ENCODE measurements around the gene TRIM3.
"Not testable (repeated sequence)": the region's sequence is repeated elsewhere in the genome, so short reads cannot be mapped to it uniquely, and the experiment has no call there.

The TRIM3 gene

DNA sequence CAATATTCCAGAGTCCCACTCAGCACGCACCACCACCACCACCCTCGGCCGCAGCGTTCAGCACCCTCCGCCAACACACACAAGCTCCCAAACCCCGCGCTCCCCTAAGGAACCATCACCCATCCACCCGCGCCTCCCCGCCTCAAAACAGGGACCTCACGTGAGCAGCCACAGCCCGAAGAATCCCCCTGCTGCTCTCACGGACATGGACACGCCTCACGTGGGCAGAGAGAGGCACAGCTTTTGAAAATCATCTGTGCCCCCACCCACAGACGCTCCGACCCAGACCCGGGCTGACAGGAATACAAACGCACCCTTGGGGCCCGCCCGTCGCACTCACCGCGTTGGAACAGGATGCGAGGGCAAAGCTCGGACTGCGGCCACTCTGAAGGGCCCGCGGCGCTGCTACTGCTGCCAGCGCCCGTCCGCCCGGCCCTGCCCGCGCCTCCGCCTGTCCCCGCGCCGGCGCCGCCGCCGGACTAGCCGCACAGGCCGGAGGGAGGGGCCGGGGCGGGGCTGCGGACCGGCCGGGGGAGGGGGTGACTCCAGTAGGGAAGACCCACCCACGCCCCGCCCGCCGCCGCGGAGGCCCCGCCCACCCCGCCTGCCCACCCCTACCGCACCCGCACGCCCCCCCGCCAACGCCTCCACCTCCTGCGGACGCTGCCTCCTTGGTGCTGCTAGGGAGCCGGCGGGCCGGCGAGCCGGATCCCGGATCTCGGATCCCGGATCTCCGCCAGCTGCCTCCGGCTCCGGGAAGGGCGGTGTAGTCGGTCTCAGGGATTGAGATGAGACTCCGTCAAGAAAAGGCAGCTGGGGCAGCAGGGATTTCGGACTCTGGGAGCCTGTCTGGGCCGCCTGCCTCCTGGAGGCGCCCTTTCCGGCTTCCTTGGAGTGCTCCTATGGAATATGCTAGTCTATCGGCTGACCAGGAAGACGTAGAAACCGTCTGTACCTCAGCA is at the start of gene TRIM3:
TRIM3 (minus strand) TSS at position 491 of the 962 bp plus-strand sequence. CDS start 8,246 bp downstream, outside the sequence.
- DNase-seq (ENCODE audit: low spot score), result peak; percentile 99

DNA sequence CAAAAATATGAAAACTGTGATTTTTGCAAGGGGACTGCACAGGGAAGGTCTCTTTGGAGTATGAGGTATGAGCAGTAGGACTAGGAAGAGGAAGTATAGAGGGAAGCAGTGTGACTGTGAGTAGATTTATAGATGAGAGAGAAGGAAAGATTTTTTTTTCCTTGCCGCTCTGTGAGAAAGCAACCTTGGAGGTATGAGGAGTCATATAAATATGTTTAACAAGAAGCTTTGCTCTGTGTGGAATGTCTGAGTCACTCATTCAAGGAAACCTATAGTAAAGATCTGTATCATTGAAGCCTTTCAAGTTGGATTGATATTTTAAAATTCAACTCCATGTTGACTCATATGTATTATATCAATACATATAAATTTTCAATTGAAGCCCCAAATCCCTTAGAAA is 49.5 kb upstream of the TRIM3 start:
- DNase-seq (ENCODE audit: low spot score), result peak; percentile 22

DNA sequence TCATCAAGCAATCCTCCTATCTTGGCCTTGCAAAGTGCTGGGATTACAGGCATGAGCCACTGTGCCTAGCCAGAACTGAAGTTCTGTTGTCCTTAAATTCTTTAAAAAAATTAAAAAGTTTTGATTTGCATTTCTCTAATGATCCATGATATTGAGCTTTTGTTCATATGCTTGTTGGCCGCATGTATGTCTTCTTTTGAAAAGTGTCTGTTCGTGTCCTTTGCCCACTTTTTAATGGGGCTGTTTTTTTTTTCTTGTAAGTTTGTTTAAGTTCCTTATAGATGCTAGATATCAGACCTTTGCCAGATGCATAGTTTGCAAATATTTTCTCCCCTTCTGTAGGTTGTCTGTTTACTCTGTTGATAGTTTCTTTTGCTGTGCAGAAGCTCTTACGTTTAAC is 48.2 kb upstream of the TRIM3 start:
- not testable (repeated sequence) for DNase-seq (ENCODE audit: low spot score)

DNA sequence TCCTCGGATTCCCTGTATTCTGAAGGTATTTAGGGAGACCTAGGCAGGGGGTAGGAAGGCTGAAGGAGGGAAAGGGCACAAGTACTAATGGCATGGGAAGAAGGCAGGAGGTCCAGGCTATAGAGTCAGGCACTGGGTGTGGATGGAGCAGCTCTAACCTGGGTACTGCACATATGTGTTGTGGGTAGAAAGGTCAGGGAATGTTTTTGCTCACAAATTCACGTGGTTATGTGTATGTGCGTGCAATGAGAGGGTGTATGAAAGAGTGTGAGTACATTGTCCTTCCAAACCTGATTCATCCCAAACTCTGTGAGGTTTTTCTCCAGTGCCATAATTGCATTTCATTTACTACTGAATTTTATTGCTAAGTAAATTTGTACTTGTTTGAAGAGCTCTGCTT is 46.5 kb upstream of the TRIM3 start:
- no peak for DNase-seq (ENCODE audit: low spot score)

DNA sequence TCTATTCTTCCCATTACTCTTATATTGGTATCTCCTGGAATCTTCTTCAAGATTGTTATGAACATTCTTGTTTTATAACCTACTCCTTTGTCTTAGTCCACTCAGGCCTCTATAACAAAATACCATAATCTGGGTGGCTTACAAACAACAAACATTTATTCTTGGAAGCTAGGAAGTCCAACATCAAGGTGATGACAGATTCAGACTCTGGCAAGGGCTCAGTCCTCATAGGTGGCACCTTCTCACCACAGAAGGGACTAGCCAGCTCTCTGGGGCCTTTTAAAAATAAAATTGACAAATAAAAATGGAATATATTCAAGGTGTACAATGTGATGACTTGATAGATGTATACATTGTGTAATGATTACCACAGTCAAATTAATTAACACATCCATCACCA is 43.1 kb upstream of the TRIM3 start:
- DNase-seq (ENCODE audit: low spot score), result no peak

DNA sequence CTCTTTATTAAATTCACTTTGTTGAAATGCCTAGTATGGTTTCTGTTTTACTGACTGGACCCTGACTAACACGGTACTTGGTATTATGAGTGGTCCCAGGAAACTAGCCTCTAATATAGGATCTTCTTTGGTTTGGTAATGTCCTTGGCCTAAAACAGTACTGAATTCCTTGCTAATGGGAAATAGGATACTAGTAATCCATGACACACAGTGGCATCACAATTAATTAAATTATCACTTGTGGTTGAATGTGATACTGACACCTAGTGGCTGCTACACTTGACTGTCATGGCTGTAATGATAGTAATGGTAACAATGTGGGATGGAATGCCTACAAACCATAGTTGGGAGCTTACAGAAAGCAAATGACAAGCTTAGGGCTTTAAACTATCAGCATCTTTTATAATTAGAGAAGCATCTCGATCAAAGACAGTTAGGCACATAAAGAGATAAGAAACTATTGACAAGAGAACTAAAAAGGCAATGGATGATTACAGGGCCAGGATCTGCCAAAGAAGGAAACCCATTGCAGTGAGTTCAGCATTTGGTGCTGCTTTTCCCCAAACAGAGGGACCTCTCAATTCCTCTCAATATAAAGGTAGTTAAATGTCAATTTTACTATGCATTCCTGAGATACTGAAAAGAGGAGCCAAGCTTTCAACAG is 32.0 kb upstream of the TRIM3 start:
- DNase-seq (ENCODE audit: low spot score), result peak; percentile 66

DNA sequence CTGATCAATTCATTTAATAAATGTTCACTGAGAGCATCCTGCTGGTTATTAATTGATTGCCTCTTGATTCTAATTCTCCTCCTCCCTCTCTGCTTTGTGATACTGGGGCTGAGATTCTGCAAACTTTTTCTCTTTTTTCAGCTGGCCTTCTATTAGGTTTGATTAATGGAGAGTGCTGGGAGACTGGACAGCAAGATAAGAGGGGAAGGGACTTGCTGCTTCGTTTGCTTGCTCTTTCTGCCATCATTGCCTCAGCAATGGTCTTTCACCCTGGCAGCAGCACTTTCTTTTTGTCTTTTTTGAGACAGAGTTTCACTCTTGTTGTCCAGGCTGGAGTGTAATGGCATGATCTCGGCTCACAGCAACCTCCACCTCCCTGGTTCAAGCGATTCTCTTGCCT is 30.4 kb upstream of the TRIM3 start:
- no peak for DNase-seq (ENCODE audit: low spot score)

DNA sequence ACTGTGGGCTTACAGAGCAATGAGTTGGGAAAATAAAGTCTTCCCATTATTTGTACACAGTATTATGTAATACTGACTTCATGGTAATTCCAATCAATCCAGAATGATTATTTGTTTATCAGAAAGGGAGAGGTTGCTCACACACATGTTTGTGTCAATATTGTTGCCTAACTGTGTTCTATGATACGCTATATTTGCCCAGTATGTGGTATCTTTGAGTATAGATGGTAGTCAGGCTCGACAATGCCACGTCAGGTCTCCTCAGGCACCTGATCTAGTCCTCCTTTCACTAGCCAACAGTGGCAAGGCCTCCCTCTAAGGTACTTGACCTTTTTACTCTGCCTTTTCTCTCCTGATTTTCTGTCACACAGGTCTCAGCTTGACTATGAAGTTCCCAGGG is 28.6 kb upstream of the TRIM3 start:
- DNase-seq (ENCODE audit: low spot score), result no peak

DNA sequence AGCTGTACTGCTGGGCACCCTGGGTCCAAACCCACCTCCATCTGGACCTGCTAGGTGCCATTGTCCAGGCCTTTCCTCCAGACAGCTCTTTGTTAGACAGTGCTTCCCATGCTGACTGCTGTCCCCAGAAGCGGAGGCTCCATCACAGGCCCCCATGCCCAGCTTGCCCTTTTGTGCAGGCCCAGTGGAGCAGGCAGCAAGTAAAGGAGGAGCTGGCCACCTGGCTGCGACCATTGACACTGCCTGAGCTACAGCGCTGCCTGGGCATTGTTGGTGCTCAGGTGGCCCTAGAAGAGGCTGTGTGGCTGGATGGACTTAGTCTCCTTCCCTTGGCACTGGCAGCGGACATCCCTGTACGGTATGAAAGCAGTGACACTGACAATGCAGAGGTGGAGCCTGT is 24.8 kb upstream of the TRIM3 start:
- DNase-seq (ENCODE audit: low spot score), result no peak

DNA sequence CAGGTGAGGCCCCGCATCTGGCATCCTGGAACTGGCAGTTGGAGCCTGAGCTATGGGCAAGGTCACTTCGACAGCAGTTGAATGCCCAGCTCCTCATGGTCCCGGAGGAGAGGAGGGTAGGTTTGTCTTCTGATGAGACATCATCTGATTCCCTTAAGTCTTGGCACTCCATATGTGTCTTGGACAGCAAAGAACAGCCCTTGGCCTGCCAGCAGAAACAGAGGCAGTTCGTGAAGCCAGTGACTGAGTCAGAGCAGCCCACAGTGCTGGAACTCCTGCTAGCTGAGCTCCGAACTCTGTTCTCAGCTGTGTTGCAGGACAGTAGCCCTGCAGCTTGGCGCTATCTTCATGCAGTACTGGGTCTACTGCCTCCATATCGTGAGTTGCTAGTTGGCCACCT is 24.4 kb upstream of the TRIM3 start:
- peak; percentile 55 for DNase-seq (ENCODE audit: low spot score)

DNA sequence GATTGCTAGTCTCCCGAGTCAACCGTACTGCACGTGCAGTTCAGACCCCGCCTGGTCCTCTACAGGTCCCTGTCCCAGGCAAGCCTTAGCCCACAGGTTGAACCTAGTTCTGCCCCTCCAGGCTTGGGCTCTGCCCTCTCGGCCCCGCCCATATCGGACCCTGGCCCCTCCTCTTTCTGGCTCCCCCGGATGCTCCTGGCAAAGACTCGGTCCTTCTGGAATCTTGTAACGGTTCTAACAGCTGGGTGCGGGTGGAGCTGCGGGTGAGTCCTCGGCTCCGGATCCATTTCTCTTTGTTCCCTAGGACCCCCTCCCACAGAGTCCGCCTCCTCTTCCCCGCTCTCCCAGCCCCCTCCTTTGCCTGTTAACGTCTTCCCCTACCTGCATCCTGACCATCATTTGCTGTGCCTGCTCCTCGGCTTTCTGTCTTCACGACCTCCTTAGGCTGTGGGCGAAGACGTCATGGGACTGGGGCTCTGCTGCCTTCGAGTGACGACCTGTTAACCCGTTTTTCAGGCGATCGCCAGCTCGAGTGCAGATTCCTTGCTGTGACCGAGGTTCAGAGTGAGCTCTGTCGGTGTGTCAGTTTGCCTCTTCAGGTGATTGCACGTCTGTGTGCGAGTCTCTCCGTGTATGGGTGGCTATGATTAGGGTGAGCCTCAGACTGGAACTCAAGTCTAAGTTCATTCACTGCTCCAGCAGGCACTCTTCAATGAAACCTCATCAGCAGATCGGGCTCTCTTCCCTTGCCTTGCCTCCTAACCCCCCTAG is 23.5 kb upstream of the TRIM3 start, which contains the start of gene DNHD1:
DNHD1 (plus strand) TSS at position 212 of the 771 bp plus-strand sequence. CDS start 936 bp downstream, outside the sequence.
- no peak for DNase-seq (ENCODE audit: low spot score)

DNA sequence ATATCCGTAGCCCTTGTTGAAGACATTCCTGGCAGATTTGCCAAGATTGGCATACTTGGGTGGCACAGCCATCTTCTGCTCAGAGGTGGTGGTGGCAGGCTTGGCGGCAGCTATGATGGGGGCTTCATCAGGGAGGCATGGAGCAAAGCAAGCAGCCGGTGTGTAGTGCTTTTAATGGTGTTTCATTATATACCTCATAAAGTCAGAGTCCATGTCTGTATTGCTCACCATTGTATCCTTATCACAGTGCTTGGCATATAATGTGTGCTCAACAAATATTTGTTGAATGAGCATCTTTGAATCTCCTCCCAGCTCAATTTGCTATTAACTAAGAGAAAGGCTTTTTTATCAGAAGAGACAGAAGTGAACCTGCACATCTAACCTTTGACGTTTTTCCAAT is 15.6 kb upstream of the TRIM3 start:
- DNase-seq (ENCODE audit: low spot score), result no peak

DNA sequence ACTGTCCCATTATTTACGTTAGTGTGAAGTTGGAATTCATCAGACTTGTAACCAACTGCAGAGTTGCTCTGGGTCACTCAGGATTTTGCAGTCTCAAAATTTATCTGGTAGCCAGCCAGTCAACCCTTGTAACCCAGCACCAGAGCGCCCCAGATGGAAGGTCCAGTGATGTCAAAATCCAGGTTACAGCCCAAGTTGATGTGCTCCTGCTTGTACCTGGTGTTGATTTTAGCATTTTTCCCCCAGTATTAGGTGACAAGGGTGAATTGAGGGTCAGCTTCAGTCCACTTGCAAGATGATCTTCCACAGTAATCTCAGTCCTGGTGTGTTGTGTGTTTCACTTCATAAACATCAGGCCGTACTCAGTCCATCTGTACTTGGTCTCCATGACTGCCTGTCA is 15.1 kb upstream of the TRIM3 start:
- DNase-seq (ENCODE audit: low spot score), result no peak

DNA sequence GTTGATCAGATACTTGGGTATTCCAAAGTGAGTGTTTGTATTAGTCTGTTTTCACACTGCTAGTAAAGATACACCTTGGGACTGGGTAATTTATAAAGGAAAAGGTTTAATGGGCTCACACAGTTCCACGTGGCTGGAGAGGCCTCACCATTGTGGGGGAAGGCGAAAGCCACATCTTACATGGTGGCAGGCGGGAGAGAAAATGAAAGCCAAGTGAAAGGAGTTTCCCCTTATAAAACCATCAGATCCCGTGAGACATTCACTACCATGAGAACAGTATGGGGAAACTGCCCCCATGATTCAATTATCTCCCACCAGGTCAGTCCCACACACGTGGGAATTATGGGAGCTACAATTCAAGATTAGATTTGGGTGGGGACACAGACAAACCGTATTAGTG is 14.6 kb upstream of the TRIM3 start:
- no peak for DNase-seq (ENCODE audit: low spot score)

DNA sequence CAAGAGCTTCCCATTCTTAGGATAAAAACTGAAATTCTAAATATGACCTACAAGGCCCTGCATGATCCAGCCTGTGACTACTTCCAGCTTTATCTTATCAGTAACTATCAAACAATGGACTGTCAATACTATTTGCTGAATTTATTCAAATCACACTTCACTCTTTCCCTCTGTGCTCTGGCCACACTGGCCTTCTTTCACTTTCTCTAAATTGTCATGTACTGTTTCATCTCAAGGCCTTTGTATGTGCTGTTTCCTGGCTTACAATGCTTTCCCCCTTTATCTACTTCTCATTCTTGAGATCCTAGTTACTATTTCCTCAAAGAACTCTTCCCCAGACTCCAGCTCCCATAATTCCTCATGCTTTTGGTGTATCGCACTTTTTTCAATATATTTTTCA is 13.2 kb upstream of the TRIM3 start:
- no peak for DNase-seq (ENCODE audit: low spot score)

DNA sequence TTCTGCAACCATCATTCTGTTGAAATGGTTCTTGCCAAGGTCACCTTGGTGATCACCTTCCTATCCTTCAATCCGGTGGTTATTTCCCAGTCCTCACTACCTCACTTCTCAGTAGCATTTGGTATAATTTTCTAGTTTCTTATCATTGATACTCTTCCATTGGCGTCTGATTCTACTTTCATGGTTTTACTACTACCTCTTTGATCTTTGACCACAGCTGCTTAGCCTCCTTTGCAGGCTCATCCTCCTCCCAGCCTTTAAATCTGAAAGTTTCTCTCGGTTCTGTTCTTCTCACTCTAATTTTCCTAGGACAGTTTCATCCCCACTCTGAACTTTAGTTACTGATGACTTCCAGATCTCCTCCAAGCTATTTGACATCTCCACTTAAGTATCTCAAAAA is 12.5 kb upstream of the TRIM3 start:
- DNase-seq (ENCODE audit: low spot score), result no peak

DNA sequence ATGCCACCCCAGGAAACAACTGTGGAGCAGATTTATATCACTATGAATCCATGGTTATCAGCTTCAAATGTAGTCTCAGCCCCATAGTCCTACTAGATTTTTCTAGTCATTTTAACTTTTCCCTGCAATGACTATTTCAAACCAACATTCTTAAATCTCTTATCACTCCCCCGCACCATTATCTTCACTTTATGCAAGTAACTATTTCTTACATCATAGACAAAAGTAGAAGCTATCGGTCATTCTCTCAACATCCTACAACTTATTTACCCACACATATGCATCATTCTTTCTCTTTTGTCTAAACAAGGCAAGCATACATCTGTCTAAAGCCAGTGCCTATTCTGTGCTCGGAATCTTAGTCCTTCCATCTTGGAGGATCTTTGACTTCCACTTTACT is 11.9 kb upstream of the TRIM3 start:
- DNase-seq (ENCODE audit: low spot score), result no peak

DNA sequence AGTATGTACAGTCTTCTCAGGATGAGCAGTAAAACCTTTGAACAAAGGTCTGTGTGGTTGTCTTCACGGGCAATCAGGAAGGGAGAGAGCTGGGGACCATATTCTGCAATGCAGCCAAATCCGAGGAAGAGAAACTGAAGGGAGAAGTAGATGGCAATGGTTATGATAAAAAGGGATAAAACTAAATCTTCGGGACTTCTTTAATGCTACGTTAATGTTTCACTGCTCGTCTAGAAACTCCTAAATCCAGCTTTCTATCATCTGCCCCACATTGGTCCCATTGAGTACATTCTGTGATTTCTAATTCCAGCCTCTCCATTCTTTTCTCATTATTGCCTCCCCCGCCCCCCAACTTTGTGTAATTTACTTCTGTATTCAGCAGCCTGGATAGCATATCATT is 9.3 kb upstream of the TRIM3 start:
- no peak for DNase-seq (ENCODE audit: low spot score)

DNA sequence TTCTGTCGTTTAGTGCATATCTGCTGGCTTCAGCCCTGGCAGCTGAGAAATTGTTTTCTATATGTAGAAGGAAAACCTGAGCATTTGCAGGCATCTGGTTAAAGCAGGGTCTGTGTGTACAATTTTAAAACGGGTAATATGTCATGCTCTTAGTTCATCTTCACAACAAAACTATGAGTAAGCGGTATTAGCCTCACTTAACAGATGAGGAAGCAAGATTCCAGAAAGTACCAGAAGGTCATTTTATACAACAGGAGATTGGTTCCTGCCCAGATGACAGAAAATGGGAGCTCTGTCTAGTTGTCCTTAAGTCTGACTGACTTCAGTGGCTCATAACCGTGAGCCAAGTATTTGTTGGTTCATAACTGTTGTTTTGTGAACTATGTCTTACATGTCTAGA is 8.7 kb upstream of the TRIM3 start:
- DNase-seq (ENCODE audit: low spot score), result no peak

DNA sequence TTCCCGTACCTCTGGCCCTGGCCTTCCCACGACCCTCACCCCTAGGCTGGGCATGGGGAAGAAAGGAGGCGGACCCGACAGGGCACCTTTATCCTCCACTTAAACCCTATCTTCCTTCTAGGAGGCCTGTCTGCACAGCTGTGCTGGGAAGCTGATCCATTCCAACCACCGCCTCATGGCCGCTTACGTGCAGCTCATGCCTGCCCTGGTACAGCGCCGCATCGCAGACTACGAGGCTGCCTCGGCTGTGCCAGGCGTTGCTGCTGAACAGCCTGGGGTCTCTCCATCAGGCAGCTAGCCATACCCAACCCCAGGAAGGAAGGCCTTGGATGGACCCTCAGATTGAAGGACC is 8.2 kb upstream of the TRIM3 start:
- no peak for DNase-seq (ENCODE audit: low spot score)

DNA sequence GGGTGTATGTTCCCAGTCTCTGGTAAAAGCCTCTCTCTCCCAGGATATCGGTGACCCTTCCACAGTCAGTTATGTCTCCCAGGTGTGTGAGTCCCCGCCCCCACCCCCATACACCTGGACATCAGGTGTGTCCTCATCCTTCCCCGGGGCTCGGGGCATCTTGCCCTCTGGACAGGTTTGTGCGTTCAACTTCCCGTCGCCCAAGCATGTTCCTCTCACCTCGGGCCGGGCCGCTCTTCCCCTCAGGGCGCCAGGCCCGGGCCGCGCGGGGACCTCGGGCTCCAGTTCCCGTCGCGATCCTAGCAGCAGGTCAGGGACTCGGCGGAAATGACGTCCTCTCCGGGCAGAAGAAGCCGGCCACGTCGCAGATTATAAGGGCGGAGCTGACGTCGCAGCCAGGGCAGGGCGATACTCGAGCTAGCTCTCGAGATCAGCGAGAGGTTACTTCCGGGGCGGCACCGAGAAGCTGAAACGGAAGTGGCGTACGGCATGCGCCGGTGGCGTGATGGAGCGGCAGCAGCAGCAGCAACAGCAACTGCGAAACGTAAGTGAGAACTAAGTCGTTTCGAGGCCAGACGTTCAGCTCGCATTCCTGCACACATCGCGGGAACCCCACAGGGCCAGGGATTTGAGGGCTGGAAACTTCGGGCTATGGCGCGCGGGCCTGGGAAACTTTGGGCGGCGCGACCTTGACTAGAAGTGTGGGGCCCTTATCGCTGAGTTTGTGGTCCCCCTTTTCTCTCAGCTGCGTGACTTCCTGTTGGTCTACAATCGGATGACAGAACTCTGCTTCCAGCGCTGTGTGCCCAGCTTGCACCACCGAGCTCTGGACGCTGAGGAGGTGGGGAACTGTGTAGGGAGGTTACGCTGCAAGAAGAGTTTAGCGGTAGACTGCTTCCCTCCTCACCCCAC is 7.5 kb upstream of the TRIM3 start, which contains the start of the genes ARFIP2 and TIMM10B:
ARFIP2 (minus strand) TSS at position 320 of the 912 bp plus-strand sequence. CDS start 910 bp downstream, outside the sequence.
TIMM10B (plus strand) TSS at position 490 of the 912 bp plus-strand sequence; CDS start at position 506, 16 bp downstream.
- DNase-seq (ENCODE audit: low spot score), result peak; percentile 99
